ENCODE data around the gene IGFBP2. TPM values are rescaled to one million over a fixed set of nuclear protein-coding genes. Genes with fewer than 3 reads are reported as not detected.
A peak's percentile ranks its signal among the peaks of the same experiment; 100 is the strongest.

The IGFBP2 gene
- polyA plus RNA-seq, 1 donor (not counting 4 experiments of a cell fraction or from before 2014, with no cell fraction given): 10.2 TPM

- Histone ChIP-seq H3K4me2 (ENCODE audit: control insufficient read depth, extremely low read depth, insufficient read depth, low read depth, low read length) (no peak overlapping the region), H3K27me3 (ENCODE audit: control insufficient read depth, extremely low read depth, insufficient read depth, low read length) (peaks cover 3% of the 10 kb centered on the region), H3K9me1 (ENCODE audit: control insufficient read depth, extremely low read depth, insufficient read depth, low read length) (no peaks in the 10 kb centered on the region), H3K27ac (ENCODE audit: control insufficient read depth, insufficient read depth, low read length) (no peak overlapping the region), H3K36me3 (ENCODE audit: control insufficient read depth in 2 of 2, extremely low read depth in 1 of 2, insufficient read depth in 2 of 2, low read length in 2 of 2) (no peaks in the 10 kb centered on the region), H3K9me3 (ENCODE audit: control insufficient read depth, low read depth, low read length) (no peaks in the 10 kb centered on the region), H3K4me1 (ENCODE audit: control insufficient read depth, extremely low read depth, insufficient read depth, low read length) (peaks cover 23% of the 10 kb centered on the region), H3K9ac (ENCODE audit: control insufficient read depth, extremely low read depth, insufficient read depth, low read length) (no peak overlapping the region), H4K20me1 (ENCODE audit: control insufficient read depth, extremely low read depth, insufficient read depth, low read length) (no peaks in the 10 kb centered on the region), H3K4me3 (ENCODE audit: control insufficient read depth in 2 of 3, extremely low read depth in 1 of 3, insufficient read depth in 2 of 3, low read depth in 1 of 3, low read length in 3 of 3) (no peak overlapping the region), H3K79me2 (ENCODE audit: control insufficient read depth, insufficient read depth, low read length) (no peaks in the 10 kb centered on the region), H2AFZ (ENCODE audit: control insufficient read depth, low read length) (no peak overlapping the region)
- dilution Hi-C loops (cut with MboI; ENCODE audit: extremely low pct_ligation_motif_present, low sequenced_read_pairs): no loop called here
- FAIRE-seq: no peak
- no peak for DNase-seq (ENCODE audit: low read depth, low spot score)
- TF ChIP-seq EZH2 (IDR thresholded peaks at IDR 0.05; ENCODE audit: low read length) (no peak), CTCF (optimal IDR thresholded peaks at IDR 0.05 in 1 of 3, IDR thresholded peaks at IDR 0.05 in 1 of 3, conservative IDR thresholded peaks at IDR 0.05 in 1 of 3; ENCODE audit: extremely low read depth in 1 of 3, insufficient read depth in 2 of 3, low read length in 3 of 3) (no peak)
Measured at GRCh38 chr2:216594081-216594480, 39.1 kb upstream of the IGFBP2 start.

- no peak overlapping the region for H3K4me2 ChIP-seq (ENCODE audit: control insufficient read depth, extremely low read depth, insufficient read depth, low read depth, low read length)
- peak; percentile 55 for FAIRE-seq
- H3K27ac ChIP-seq (ENCODE audit: control insufficient read depth, insufficient read depth, low read length): no peak overlapping the region
Measured at GRCh38 chr2:216596236-216596979, 36.8 kb upstream of the IGFBP2 start.

More at GRCh38 chr2:216596236-216596979, 36.8 kb upstream of the IGFBP2 start:
- no peaks in the 10 kb centered on the region for H3K36me3 ChIP-seq (ENCODE audit: control insufficient read depth in 2 of 2, extremely low read depth in 1 of 2, insufficient read depth in 2 of 2, low read length in 2 of 2)
- H3K4me3 ChIP-seq (ENCODE audit: control insufficient read depth in 2 of 3, extremely low read depth in 1 of 3, insufficient read depth in 2 of 3, low read depth in 1 of 3, low read length in 3 of 3): no peak overlapping the region
- no peaks in the 10 kb centered on the region for H3K79me2 ChIP-seq (ENCODE audit: control insufficient read depth, insufficient read depth, low read length)
- no peaks in the 10 kb centered on the region for H3K9me1 ChIP-seq (ENCODE audit: control insufficient read depth, extremely low read depth, insufficient read depth, low read length)
- peaks cover 25% of the 10 kb centered on the region for H3K4me1 ChIP-seq (ENCODE audit: control insufficient read depth, extremely low read depth, insufficient read depth, low read length)
- H3K9me3 ChIP-seq (ENCODE audit: control insufficient read depth, low read depth, low read length): no peaks in the 10 kb centered on the region
- no peak overlapping the region for H2AFZ ChIP-seq (ENCODE audit: control insufficient read depth, low read length)
- peaks cover 2% of the 10 kb centered on the region for H3K27me3 ChIP-seq (ENCODE audit: control insufficient read depth, extremely low read depth, insufficient read depth, low read length)
- no peaks in the 10 kb centered on the region for H4K20me1 ChIP-seq (ENCODE audit: control insufficient read depth, extremely low read depth, insufficient read depth, low read length)
- DNase-seq (ENCODE audit: low read depth, low spot score): no peak
- TF ChIP-seq CTCF (optimal IDR thresholded peaks at IDR 0.05 in 1 of 3, IDR thresholded peaks at IDR 0.05 in 1 of 3, conservative IDR thresholded peaks at IDR 0.05 in 1 of 3; ENCODE audit: extremely low read depth in 1 of 3, insufficient read depth in 2 of 3, low read length in 3 of 3): no peak
- TF ChIP-seq EZH2 (IDR thresholded peaks at IDR 0.05; ENCODE audit: low read length): no peak
- dilution Hi-C loops (cut with MboI; ENCODE audit: extremely low pct_ligation_motif_present, low sequenced_read_pairs): no loop called here
- no peak overlapping the region for H3K9ac ChIP-seq (ENCODE audit: control insufficient read depth, extremely low read depth, insufficient read depth, low read length)

All from keratinocyte (primary cell).